ENCODE measurements around the gene LRRC9. TPM values are rescaled to one million over a fixed set of nuclear protein-coding genes. Genes with fewer than 3 reads are reported as not detected.

The LRRC9 gene
- total RNA-seq, 1 experiment from 2014 or later = 0.77 TPM

- WGBS (ENCODE audit: extremely low coverage, insufficient read length, low lambda C conversion rate) = no CpG with 5 or more reads among the region's 2 CpGs
- H3K9me3 ChIP-seq (ENCODE audit: control insufficient read depth, low read depth, low read length) = no peaks in the 10 kb centered on the region
- H2BK20ac ChIP-seq (ENCODE audit: low read depth, low read length, poor library complexity, severe bottlenecking) = no peak overlapping the region
- H3K56ac ChIP-seq (ENCODE audit: insufficient read length, low read depth, low read length) = no peak overlapping the region
- H2BK5ac ChIP-seq (ENCODE audit: insufficient read length, low read length) = no peak overlapping the region
- no peak overlapping the region for H3K27ac Mint-ChIP-seq
- no peak overlapping the region for H3K9ac ChIP-seq (ENCODE audit: extremely low read depth, insufficient read length, low read length)
- H4K20me1 ChIP-seq (ENCODE audit: control insufficient read depth, insufficient read depth, insufficient read length) = no peaks in the 10 kb centered on the region
- H3K23ac ChIP-seq (ENCODE audit: insufficient read length, low read depth, low read length) = no peak overlapping the region
- no peak overlapping the region for H4K91ac ChIP-seq (ENCODE audit: insufficient read length, low read depth, low read length)
- no peaks in the 10 kb centered on the region for H3K23me2 ChIP-seq (ENCODE audit: insufficient read length, low read depth, low read length, poor library complexity, severe bottlenecking)
- H2BK12ac ChIP-seq (ENCODE audit: insufficient read length, low read depth, low read length) = no peak overlapping the region
- H3K4ac ChIP-seq (ENCODE audit: low read depth, low read length) = no peak overlapping the region
- no peak for TF ChIP-seq CTCF (conservative IDR thresholded peaks at IDR 0.05)
- no peak overlapping the region for H2AK5ac ChIP-seq (ENCODE audit: insufficient read length, low read length)
- no peak overlapping the region for H4K5ac ChIP-seq (ENCODE audit: insufficient read length, low read depth, low read length)
- no peak overlapping the region for H3K27ac ChIP-seq (ENCODE audit: insufficient read length, low read depth, low read length)
- H3K18ac ChIP-seq (ENCODE audit: insufficient read length, low read depth, low read length) = no peak overlapping the region
- no peak overlapping the region for H3K4me3 Mint-ChIP-seq
- H3T11ph ChIP-seq (ENCODE audit: low read length) = no peak overlapping the region
- no peaks in the 10 kb centered on the region for H3K9me3 Mint-ChIP-seq
- H3K4me1 ChIP-seq (ENCODE audit: insufficient read depth, low read length) = no peaks in the 10 kb centered on the region
- peaks cover 19 to 29% (median 24%) of the 10 kb centered on the region in 3 experiments for H3K36me3 Mint-ChIP-seq (ENCODE audit: insufficient read depth in 1 of 3, low read depth in 3 of 3)
- no peak overlapping the region for H2BK120ac ChIP-seq (ENCODE audit: low read depth, low read length, poor library complexity, severe bottlenecking)
- no peak overlapping the region for H2AFZ ChIP-seq (ENCODE audit: low read length)
- H3K27me3 ChIP-seq (ENCODE audit: insufficient read depth, low read length) = no peaks in the 10 kb centered on the region
- no peak for DNase-seq
- peaks cover 5% of the 10 kb centered on the region for H3K79me1 ChIP-seq (ENCODE audit: insufficient read depth, low read depth, low read length, poor library complexity, severe bottlenecking)
- no peak overlapping the region for H3K14ac ChIP-seq (ENCODE audit: insufficient read depth, low read length)
- H2BK15ac ChIP-seq (ENCODE audit: low read depth, low read length) = no peak overlapping the region
- H3K4me2 ChIP-seq (ENCODE audit: insufficient read depth, insufficient read length, low read length) = no peak overlapping the region
- H4K8ac ChIP-seq (replicated peaks; ENCODE audit: insufficient read length, low read depth, low read length) = no peak overlapping the region
- H3K27me3 Mint-ChIP-seq (ENCODE audit: low read depth) = no peaks in the 10 kb centered on the region
- peaks cover 8% of the 10 kb centered on the region; the same call in 1 of the 2 replicates for H3K79me2 ChIP-seq (ENCODE audit: insufficient read depth, low read length)
- peaks cover 11% of the 10 kb centered on the region in 2 experiments; a peak in 3 of 4 replicates for H3K4me1 Mint-ChIP-seq
These were observed 186.4 kb downstream of the LRRC9 start for GRCh38 chr14:60106339-60106738.
